ENCODE measurements around the gene NTHL1.

The NTHL1 gene

DNA sequence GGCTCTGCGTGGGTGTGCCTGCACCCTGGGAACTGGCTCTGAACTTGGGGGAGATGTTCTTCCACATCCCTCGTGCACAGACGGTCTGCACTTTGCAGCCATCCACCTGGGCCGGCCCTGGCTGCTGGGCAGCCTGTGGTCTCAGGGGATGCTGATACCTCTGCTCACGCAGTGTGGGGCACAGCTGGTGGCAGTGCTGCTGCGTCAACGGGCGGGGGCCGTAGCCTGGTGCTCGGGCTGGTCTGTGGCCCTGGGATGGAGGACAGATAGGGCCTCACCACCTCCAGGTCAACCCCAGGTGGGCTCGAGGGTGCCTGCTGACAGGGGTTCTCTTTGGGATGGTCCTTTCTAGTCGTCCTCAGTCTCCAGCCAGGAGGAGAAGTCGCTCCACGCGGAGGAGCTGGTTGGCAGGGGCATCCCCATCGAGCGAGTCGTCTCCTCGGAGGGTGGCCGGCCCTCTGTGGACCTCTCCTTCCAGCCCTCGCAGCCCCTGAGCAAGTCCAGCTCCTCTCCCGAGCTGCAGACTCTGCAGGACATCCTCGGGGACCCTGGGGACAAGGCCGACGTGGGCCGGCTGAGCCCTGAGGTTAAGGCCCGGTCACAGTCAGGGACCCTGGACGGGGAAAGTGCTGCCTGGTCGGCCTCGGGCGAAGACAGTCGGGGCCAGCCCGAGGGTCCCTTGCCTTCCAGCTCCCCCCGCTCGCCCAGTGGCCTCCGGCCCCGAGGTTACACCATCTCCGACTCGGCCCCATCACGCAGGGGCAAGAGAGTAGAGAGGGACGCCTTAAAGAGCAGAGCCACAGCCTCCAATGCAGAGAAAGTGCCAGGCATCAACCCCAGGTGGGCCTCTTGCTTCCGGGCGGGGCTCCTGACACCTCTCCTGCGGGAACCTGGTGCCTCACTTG is 36.5 kb upstream of the NTHL1 start:
- no peak for DNase-seq

DNA sequence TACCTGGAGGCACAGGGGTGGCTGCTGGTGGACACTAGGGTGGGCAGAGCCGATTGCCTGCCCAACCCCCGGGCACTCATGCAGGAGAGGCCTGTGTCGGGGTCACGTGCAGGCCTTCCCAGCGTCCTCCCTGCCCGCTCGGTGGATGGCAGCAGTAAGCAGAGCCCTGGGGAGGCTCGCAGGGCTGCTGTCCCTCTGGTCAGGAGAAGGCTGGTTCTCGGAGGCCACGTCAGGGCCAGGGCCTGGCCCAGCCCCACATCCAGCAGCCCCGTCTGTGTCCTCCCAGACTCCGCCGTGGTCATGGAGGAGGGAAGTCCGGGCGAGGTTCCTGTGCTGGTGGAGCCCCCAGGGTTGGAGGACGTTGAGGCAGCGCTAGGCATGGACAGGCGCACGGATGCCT is 35.8 kb upstream of the NTHL1 start:
- no peak for DNase-seq

DNA sequence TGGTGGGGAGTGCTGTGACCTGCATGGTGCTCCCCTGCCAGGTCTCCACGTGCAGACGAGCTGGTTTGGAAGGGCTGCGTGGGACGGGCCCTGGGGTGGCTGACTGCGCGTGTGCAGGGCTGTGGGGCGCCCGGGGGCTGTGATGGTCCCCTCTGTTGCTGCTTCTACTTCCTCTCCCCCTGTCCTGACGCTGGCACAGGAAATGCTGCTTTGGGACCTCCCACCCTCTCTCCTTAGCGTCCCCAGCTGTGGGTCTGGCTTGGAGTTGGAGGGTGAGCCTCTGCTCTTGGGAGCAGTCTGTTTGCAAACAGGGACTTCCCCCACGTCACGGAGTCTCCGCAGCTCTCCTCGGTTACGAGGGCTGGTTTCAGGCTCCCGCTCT is 35.3 kb upstream of the NTHL1 start:
- no peak for DNase-seq

DNA sequence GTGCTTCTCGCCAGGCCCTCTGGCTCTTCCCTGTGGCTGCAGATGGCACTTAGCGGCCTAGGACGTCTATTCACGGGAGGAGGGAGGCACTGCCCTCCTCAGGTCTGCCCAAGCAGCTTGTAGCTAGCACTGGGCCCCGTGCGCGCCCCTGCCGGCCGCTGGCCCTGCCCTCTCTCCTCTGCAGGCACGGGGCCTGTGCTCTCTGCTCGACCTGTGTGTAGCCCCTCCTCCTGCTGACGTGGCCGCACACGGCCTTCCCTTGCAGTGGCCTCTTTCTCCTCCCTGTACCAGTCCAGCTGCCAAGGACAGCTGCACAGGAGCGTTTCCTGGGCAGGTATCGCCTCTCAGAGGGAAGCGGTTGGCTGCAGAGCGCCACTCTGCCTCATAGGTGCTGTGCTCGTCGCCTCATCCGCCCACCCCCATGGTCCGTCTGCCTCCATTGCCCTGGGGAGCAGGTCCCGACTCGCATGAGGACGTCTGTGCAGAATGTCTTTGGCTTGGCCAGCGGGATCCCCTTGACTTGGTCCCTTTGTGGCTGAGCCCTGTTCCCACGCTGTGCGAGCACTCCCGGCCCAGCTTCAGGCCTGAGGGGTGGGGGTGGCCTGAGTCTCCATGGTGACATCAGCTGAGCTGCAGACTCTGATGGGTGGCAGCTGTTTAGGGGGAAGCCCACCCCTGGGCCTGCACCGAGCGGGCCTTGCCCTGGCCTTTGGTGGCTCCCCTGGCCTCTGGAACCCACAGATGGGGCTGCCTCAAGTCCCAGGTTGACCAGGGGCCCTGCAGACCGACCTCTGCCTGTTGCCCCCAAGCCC is 34.7 kb upstream of the NTHL1 start:
- DNase-seq, result no peak

DNA sequence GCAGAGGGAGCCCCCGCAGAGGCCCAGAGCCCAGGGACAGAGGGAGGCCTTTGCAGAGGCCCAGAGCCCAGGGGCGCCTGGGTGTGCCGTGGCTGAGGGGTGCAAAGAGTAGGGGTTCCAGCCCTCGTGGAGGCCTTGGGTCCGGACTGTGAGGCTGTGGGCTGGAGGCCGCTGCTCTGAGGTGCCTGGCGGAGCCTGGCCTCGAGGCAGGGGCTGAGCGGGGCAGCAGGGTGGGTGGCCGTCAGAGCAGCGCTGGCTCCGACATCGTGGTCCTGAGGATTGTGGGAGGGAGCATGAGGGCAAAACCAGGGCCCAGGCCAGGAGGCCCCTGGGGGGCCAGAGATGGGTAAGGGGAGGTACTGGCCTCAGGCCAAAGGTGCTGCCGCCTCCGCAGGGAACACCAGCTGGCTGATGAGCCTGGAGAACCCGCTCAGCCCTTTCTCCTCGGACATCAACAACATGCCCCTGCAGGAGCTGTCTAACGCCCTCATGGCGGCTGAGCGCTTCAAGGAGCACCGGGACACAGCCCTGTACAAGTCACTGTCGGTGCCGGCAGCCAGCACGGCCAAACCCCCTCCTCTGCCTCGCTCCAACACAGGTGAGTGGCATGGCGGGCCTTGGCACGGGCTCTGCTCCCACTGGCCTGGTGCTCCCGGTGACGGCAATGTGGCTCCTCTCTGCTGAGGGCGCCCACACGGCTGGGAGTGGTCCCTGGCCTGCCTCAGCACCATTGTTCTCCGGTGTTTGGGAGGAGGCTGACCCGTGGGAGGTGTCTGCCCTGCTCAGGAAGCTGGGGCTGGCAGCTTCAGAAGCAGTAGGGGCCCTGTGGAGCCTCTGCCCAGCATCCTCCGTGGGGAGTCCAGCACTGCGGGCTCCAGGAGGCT is 33.8 kb upstream of the NTHL1 start:
- DNase-seq, result no peak

DNA sequence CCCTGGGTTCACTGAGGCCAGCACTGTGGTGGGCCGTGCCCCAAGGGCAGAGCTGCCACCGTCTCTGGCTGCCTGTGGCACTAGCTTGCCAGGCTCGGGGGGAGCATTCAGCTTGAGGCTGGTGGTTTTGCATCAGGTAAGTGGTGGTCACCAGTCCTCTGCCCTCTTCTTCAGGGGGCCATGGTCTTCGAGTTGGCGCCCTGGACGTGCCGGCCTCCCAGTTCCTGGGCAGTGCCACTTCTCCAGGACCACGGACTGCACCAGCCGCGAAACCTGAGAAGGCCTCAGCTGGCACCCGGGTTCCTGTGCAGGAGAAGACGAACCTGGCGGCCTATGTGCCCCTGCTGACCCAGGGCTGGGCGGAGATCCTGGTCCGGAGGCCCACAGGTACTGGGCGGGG is 32.4 kb upstream of the NTHL1 start:
- no peak for DNase-seq

DNA sequence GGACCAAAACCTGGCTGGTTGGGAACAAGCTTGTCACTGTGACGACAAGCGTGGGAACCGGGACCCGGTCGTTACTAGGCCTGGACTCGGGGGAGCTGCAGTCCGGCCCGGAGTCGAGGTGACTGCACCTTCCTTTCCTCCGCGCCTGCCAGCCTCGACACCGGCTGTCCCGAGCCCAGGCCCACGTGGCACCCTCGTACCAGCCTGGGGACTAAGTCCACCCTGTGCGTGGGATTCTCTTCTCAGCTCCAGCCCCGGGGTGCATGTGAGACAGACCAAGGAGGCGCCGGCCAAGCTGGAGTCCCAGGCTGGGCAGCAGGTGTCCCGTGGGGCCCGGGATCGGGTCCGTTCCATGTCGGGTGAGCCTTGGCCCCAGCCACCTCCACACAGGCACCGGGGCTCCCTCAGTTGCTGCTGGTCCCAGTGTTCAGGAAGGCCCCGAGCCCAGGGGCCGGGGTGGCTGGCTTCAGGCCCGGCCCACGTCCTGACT is 31.7 kb upstream of the NTHL1 start:
- DNase-seq, result no peak

DNA sequence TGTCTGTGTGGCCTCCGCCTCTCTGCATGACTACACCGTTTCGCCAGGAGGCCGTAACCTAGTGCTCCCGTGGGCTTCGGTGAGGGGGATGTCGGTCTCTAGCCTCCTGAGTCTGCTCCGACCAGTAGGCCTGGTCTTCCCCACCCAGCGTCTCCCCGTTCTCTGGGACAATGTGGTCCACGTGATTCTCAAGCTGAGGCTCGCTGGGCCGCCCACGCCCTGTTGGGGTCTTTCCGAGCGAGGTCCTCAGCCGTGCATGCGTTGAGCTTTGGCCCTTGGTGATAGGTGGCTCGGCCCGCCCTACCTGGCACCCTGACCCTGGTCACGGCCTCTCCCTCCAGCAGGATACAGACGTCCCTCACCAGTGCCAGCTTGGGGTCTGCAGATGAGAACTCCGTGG is 31.1 kb upstream of the NTHL1 start:
- DNase-seq, result no peak

DNA sequence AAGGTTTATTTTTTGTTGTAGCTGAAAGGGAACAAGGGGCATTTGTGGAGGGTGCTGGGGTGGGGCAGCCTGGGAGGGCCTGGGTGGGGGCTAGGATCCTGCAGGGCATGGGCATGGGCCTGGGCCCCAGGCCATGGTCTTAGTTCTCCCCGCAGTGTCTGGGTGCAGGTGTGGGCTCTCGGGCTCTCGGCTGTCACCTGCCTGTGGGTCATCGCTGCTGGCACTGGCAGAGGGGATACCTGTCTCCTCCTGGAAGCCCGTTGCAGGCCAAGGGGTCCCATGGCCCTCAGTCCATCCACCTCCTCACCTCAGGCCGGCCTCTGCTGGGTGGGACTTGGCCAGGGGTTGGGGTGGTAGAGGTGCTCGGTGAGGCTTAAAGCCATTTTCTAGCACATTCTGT is 30.5 kb upstream of the NTHL1 start:
- DNase-seq, result no peak

DNA sequence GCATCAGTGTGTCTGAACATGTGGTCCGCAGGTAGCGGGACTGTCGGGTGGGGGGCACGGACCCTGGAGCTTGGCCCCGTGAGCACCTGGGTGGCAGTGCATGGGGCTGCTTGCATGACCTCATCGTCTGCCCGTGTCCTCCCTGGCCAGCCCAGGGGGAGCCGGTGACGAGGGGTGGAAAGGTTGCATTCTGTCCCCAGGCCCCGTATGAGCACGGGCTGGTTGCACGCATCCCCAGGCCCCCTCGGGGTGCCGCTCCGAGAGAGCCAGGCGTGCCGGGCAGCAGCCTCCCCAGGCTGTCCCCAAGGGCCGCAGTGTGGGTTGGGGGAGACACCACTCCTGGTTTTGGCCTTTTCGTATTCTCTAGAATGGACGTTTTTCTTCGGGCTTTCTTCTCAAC is 30.1 kb upstream of the NTHL1 start:
- DNase-seq, result no peak

DNA sequence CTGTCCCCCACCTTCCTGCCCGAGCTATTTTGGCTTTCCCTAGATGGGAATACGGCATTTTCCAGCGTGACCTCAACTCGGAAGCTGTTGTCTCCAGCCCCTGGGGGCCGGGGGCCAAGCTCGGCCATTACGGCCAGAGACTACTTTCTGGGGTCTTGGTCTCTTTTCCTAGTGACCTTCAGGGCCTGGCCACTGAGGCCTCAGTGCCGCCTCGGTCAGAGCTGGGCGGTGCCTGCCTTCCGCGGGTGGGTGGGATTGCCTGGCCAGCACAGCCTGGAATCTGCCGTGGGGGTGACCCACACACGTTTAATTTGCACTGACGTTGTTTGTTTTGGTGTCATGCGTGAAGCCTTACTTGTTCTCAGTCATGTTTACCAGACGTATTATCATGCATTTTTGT is 29.4 kb upstream of the NTHL1 start:
- DNase-seq, result no peak

DNA sequence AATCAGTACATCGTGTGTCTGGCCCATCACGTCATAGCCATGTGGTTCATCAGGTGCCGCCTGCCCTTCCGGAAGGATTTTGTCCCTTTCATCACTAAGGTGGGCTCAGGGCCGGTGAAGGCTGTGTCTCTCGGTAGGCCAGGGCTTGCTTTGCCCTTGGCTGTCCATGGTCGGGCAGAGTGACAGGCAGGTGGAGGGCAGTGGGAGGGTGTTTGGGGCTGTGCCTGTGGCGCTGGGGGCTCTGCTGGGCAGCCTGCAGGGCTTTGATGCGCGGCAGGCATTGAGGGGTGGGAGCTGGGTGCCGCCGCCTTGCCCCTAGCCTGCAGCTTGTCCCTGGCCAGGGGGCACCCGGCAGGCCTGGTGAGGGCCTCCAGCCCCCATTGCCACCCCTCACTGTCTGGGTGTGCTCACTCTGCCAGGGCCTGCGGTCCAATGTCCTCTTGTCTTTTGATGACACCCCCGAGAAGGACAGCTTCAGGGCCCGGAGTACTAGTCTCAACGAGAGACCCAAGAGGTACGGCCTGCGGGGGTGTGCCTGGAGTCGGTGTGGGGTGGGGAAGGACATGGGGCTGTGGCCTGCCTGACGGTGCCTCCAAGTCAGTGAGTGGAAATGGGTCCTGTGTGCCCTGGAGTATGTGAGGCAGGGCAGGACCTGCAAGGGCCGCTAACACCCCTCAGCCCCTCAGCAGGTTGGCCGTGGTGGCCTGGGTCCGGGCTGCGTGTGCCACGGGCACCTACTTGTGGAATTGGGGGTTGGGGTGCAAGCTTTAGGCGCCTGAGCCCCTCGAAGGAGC is 28.6 kb upstream of the NTHL1 start:
- DNase-seq, result no peak

DNA sequence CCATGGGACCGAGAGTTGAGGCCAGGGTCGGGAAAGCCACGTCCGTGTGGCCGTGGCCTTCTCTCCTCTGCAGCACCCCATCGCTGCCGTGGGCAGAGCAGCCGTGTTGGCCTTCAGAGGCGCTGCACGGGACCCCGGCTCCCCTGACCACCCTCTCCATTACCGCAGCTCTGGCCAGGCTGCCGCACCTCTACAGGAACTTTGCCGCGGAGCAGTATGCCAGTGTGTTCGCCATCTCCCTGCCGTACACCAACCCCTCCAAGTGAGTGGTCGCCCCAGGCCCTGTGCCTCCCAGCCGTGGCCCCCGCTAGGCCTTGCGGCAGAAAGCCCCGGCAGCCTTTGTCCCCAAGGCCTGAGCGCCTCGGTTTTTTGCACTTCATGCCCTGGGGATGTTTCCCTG is 28.0 kb upstream of the NTHL1 start:
- no peak for DNase-seq

DNA sequence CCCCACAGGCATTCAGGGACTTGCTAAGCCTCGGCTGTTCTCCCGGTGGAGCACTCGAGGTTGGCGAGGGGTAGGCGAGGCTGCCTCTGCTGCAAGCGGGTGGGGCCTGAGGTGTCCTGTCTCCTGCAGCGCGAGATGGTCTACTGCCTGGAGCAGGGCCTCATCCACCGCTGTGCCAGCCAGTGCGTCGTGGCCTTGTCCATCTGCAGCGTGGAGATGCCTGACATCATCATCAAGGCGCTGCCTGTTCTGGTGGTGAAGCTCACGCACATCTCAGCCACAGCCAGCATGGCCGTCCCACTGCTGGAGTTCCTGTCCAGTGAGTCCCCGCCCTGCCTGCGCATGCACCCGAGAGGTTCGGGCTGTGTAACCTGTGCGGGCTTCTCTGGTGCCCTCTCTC is 26.4 kb upstream of the NTHL1 start:
- DNase-seq, result no peak

DNA sequence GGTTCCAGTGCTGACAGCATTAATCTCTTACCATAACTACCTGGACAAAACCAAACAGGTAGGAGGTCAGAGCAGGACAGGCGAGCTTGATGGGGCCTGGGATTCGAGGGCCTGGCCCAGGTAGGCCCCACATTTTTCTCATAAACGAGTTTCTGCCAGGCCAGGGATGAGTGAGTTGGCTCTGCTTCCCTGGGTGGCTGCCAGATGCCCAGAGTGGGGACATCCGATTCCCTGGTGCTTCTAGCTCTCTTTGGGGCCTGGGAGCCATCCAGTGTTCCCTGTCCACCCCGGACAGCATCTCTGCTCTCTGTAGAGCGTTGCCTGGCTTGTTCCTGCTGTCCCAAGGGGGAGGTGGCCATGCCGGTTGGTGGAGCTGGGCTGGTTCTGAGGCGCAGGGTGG is 25.3 kb upstream of the NTHL1 start:
- no peak for DNase-seq

DNA sequence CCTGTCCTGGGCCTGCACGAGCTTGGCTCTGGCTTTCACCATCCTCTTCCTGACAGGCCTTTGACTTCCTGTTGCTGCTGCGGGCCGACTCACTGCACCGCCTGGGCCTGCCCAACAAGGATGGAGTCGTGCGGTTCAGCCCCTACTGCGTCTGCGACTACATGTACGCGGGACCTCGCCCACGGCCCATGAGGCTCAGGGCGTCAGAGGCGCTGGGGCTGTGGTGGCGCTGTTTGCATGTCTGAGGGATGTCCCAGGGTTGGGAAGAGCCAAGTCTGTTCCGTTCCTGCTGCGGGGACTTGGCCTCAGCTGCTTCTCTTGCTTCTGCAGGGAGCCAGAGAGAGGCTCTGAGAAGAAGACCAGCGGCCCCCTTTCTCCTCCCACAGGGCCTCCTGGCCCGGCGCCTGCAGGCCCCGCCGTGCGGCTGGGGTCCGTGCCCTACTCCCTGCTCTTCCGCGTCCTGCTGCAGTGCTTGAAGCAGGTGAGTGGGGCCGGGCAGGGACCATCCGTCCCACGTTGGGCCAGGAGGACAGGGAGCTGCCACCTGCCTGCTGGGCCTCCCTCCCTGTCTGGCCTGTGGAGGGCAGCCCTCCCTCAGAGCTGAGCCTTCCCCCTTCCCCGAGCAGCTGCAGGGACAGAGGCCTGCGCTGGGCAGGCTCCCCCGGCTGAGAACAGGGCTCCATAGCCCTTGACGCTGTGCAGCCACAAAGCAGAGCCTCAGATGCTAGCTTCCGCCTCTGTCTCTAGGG is 24.0 kb upstream of the NTHL1 start:
- DNase-seq, result no peak

DNA sequence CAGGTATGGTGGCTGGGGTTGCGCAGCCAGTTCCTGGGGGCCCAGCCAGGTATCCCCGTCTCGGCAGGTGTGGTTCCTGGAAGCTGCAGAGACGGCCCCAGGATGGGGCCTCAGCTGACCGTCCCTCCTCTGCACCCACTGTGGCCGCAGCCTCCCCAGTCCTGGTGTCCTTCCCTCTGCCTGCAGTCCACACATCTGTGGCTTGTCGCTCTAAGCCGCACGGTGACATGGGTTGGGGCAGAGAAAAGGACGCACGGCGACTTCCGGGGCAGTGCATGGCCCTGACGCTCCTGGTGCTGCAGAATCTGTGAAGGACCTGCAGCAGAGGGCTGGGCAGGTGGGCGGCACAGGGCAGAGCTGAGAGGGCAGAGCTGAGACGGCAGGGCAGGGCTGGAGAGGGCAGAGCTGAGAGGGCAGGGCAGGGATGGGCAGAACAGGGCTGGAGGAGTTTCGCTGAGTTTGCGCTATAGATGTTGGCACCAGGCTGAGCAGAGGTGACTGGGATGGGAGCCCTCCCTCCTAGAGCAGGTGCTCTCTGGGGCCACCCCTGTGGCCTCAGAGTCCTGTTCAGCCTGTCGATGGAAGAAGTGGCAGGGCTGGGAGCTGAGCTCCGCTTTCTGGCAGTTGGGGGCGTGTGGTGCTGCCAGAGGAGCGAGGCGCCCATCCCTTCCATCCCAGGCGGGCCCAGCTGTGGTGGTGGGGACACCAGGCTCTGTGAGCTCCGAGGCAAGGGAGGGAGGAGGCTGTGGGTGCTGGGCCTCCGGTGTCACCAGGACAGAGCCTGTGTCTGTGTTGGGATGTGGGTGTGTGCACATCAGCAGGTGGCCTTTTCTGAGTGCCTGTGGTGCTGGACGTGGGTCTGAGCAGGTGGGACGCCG is 23.2 kb upstream of the NTHL1 start:
- DNase-seq, result no peak

DNA sequence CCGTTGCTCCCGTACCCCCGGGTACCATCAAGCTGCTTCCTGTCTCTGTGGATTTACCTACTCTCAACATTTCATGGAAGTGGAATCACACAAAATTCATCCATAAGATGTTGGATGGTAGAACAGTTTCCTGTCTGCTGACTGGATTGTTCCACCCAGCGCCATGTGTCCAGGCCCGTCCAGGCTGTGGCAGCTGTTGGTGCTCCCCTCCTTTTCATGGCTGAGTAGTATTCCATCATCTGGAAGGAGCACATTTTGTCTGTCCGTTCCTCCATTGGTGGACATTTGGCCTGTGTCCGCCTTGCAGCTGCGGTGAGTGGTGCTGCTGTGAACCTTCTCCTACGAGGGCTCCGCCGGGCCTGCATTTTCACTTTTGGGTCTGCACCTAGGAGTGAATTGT is 18.5 kb upstream of the NTHL1 start:
- no peak for DNase-seq

DNA sequence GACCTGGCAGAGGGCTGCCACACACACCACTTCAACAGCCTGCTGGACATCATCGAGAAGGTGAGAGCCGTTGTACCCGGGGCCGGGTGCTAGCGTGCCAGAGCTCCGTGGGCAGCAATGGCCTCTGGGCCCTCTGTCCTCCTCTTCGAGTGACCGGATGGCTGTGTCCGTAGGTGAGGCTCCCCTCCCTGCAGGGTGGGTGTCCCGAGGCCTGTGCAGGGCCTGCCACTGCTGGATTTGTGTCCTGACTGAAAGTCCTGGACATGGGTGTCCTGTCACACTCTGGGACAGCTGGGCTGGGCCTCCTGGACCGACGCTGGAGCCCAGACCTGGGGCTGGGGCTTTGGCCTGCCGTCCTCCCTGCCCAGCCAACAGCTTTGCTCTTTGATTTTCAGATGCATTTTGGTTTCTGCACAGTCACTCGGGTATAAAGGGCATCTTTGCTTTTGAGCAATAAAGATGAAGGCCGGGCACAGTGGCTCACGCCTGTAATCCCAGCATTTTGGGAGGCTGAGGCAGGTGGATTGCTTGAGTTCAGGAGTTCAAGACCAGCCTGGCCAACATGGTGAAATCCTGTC is 16.8 kb upstream of the NTHL1 start:
- no peak for DNase-seq

DNA sequence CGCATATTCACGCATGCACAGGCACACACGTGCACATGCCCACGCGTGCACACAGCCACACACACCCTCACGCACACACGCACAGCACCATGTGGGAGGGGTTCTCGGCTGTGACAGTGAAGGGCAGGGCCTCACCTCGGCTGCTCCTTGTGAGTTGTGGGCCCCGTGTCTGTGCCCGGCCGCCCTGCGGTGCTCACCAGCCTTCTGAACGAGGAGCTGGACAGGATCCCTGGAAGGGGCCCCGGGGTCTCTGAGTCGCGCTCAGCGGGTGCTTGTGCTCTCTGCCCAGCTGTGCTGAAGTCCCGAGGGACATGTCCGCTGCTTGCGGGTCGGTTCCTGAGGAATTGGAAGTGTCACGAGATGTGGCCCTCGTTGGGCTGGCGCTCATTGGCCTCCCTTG is 16.2 kb upstream of the NTHL1 start:
- DNase-seq, result no peak
